ENCODE measurements around the gene FGA.
"Not testable (repeated sequence)": the region's sequence is repeated elsewhere in the genome, so short reads cannot be mapped to it uniquely, and the experiment has no call there.

The FGA gene

GRCh38 chr4:154608361-154609252 is 18.1 kb upstream of the FGA start:
- Histone ChIP-seq H3K27ac (no peak overlapping the region), H3K4me3 (no peak overlapping the region)

DNA sequence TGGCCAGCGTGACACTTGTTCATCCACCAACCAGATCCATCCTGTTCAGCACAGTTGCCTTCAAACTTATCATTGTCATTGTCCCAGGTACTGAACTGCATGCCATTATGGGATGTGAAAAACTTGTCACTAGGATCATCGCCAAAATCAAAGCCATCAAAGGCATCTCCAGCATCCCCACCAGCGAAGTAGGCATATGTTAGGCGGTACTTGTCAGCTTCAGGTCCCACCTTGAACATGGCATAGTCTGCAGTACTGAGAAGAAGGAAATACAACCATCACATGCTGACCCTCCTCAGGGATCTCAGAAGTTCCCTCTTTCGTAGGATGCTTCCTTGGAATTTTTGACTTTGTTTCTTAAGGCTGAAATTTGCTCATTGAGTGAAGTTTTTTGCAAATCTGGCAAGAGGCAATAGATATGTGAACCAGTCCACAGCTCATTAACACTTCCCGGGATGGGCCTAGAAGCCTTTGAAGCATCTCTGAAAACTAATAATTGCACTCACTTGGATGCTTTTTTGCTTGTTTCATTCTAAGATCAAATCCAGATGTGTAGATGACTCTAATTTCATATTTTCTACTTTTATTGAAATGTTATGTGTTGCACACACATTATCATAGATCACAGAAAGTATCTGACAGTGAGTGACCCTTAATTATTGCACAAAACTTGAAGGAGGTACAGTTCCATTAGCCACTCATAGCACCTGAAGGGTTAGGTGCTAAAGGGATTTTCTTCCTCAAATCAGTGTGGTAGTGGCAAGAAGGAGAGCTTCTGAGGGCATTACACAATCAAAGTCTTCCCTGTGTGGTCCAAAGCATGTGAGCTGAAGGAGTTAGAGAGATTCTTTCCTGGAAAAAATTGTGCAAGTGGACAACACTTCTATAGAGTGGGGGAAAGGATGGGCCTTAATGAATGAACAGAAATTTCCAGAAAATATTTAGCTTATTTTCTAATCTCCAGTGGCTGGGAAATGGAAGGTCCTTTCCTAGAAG is 16.5 kb upstream of the FGA start:
- H3K4me3 ChIP-seq = no peak overlapping the region

DNA sequence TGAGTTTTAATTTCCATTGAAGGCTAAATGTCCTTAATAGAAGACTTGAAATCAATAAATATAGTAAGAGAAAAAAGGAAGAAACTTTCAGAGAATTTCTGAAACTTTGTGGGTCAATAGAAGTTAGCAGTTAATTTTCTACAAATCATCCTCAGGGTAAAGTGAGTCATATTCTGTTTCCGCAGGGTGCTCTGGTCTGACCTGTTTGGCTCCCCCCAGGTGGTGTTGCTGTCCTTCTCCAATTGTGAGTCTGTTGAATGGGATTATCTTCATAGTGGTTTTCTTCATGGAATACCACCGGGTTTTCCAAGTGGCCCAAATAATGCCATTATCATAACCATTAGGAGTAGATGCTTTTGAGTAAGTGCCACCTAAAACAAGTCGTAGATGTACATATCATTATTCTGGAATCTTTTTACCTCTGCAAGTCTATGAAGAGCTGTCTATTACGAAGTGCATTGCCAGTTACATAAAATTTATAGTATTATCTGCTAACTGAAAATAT is 14.2 kb upstream of the FGA start:
- H3K27ac ChIP-seq = no peak overlapping the region
- no peak overlapping the region for H3K4me3 ChIP-seq

More for the DNA sequence above, 16.5 kb upstream of the FGA start:
- H3K27ac ChIP-seq = no peak overlapping the region

DNA sequence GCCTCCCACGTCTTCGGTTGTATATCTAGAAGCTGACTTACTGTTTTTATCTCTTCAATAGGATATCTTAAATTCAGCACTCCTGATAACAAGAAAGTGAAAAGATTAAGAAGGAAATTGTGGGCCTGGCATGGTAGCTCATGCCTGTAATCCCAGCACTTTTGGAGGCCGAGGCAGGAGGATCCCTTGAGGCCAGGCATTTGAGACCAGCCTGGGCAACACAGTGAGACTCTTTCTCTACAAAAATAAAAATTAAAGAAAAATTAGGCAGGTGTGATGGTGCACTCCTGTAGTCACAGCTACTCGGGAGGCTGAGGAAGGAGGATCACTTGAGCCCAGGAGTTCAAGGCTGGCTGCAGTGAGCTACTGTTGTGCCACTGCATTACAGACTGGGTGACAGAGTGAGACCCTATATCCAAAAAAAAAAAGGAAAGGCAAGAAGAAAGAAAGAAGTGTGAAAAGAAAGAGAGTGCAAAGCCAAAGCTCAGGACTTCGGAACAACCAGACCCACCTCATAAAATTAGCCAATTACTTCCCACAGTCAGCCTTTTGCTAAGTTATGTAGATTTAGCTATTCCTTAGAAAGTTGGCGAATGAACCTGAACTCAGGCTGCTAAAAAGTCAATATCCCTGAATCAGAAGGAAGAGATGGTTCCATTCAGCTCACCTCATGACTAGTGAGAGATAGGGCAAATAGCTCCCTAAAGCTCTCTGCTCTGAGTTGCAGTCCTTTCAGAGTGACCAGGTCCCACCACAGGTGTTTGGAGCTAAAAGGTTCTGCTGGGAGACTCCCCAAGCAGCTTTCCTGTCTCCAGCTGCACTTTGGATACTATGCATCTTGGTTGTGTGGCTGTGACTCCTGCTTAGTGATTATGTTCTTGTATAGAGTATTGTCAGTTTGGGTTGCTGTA is 12.7 kb upstream of the FGA start:
- Histone ChIP-seq H3K4me3 (no peak overlapping the region), H3K27ac (no peak overlapping the region)

GRCh38 chr4:154602404-154603020 is 12.0 kb upstream of the FGA start:
- H3K4me3 ChIP-seq = no peak overlapping the region
- no peak overlapping the region for H3K27ac ChIP-seq

- Histone ChIP-seq H3K4me3 (no peak overlapping the region), H3K27ac (no peak overlapping the region)
Observed at GRCh38 chr4:154597798-154598774, 7.5 kb upstream of the FGA start.

- H3K4me3 ChIP-seq, H3K27ac ChIP-seq: not testable (repeated sequence)
Observed at GRCh38 chr4:154597281-154597680, 6.7 kb upstream of the FGA start.

- Histone ChIP-seq H3K27ac (no peak overlapping the region), H3K4me3 (no peak overlapping the region)
Observed at GRCh38 chr4:154595807-154596206, 5.3 kb upstream of the FGA start.

DNA sequence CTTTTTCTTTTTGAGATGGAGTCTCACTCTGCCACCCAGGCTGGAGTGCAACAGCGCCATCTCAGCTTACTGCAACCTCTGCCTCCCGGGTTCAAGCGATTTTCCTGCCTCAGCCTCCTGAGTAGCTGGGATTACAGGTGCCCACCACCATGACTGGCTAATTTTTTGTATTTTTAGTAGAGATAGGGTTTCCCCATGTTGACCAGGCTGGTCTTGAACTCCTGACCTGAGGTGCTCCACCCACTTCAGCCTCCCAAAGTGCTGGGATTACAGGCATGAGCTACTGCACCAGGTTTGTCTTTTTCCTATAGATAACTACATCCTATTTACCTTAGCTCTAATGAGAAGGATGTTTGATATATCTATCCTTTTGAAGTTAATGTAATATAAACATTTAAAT is 3.8 kb upstream of the FGA start:
- H3K27ac ChIP-seq, H3K4me3 ChIP-seq: not testable (repeated sequence)

- H3K27ac ChIP-seq = no peak overlapping the region
Observed at GRCh38 chr4:154593868-154594267, 3.3 kb upstream of the FGA start.

DNA sequence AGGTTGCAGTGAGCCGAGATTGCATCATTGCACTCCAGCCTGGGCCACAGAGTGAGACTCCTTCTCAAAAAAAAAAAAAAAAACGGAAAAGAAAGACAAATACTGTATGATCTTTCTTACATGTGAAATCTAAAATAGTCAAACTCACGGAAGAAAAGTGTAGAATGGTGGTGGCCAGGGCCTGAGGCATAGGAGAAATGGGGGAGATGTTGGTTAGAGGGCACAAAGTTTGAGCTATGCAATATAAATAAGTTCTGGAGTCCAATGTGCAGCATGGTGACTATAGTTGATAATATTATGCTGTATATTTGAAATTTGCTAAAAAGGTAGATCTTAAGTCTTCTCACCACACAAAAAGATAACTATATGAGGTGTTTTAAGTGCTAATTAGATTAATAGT is 1.3 kb upstream of the FGA start:
- H3K4me3 ChIP-seq = no peak overlapping the region
- no peak overlapping the region for H3K27ac ChIP-seq

More at GRCh38 chr4:154593868-154594267, 3.3 kb upstream of the FGA start:
- no peak overlapping the region for H3K4me3 ChIP-seq

DNA sequence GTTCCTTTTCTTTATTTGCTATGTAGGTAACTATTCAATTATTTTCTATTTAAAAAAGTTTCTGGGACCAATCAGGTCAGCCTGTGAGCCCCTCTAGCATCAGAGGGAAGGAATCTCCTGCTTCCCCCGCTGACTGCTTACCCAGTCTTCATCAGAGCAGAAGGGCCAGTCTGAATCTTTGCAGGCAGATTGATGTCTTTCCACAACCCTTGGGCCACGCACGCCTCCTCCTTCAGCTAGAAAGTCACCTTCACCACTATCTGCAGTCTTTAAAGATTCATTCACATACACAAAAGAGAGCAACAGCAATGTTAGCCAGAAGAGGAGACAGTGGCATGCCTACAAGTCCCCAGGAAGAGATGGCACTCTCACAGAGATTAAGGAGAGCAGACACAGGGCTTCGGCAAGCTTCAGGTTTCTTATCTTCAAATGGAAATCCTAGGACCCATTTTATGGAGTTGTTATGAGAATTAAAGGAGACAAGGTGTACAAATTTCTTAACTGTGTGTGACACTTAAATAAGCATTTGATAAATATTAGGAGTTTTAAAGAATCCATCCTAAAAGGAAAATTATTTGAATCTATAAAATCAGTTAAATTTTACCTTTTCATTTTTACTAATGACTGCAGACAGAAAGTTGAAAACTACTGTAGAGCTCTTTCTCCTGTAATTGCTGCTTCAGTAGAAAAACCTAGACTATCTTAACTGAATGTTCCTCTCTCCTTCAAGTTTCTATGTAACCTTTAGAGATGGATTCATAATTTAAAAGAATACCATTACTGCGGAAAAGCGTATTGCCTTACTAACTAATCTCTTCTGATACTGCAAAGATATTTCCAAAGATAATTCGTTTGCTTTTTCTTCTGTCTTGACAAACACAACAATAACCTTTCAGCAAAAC is 995 bp downstream of the FGA start:
- Histone ChIP-seq H3K27ac (no peak overlapping the region), H3K4me3 (no peak overlapping the region)

DNA sequence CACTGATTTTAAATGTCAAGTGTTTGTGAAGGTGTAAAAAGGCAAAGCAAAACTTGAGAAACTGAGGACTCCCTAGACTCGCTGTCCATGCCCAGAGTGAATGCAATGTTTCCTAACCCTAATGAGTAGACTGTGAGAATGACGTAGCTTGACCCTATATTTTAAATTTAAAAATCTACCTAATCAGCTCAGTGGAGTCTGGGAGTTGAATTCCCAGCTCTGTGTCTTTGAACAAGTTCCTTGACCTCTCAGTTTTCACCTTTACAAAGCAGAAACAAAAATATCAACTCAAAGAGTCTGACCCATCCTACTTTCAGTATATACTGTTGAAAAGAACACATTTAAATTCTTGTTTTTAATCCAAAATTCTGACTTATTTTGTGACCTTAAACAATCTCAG is 2.3 kb downstream of the FGA start:
- Histone ChIP-seq H3K27ac (no peak overlapping the region), H3K4me3 (no peak overlapping the region)

- no peak overlapping the region for H3K4me3 ChIP-seq
- no peak overlapping the region for H3K27ac ChIP-seq
Observed at GRCh38 chr4:154586296-154587033, 4.1 kb downstream of the FGA start.

GRCh38 chr4:154585369-154586018 is 5.0 kb downstream of the FGA start:
- H3K27ac ChIP-seq = no peak overlapping the region
- no peak overlapping the region for H3K4me3 ChIP-seq

- Histone ChIP-seq H3K4me3 (no peak overlapping the region), H3K27ac (no peak overlapping the region)
Observed at GRCh38 chr4:154584259-154584658, 6.3 kb downstream of the FGA start.
